ENCODE measurements around the gene KHDC4.
A peak's percentile ranks its signal among the peaks of the same experiment; 100 is the strongest.

Gene KHDC4

GRCh38 chr1:155934097-155934935 is at the start of gene KHDC4:
KHDC4 (minus strand) TSS chr1:155934413; CDS start chr1:155934373, 40 bp downstream.
- DNase-seq (ENCODE audit: low read depth in 2 of 2), result peak; percentile 95 to 97

GRCh38 chr1:155983191-155984024 is 49.2 kb upstream of the KHDC4 start:
- DNase-seq (ENCODE audit: low read depth in 2 of 2), result peak; percentile 100

DNA sequence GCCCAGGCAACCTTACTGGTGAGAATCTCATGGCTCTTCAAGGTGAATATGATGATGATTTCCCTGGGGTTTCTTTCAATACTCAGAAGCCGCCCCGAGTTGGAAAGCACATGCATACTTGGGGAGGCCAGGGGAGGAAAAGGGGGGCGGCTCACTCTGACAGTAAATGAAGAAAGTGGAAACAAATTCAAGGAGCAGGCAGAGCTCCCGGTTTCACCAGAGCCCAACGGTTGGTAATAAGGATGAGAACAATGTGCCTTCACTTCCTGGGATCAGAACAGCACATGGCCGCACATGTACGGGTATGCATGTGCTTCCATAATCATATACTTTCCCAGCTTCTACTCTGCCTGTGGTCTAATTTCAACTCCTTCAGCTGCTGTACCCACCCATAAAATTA is 47.9 kb upstream of the KHDC4 start:
- DNase-seq (ENCODE audit: low read depth in 2 of 2), result no peak

DNA sequence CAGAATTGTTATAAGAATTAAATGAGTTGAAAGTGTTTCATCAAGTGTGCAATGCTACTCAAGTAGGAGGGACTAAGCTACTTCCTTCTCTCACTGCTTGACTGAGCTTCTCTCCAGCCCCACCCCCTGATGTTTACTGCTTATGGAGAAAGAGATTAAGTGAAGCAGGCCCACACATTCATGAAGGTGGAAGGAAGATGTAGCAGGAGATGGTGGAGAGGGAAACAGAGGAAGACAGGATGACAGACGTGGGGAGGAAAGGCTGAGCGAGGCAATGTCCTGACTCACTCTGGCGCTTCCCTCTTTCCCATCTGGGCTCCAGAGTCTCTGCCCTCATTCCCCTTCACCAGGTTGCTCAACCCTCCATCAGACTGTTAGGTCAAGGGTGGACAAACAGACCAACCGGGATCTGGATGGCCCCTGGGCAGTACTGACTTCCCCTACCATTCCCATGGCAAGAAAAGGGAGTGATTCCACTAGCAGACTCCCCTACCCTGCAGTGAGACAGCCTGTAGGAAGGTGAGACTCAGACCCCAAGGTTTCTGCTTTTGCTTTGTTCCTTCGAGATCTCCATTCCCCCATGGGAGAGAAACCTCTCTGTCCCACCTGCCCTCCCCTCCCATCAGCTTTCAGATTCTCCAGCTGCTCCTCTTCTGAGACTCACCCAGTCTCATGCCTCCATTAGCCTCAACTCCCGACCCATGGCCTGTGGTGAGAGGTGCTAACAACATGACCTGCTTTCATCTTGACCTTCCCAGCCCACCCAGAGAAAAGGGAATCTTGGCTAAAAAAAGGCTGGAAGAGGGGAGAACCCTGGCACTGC is 47.3 kb upstream of the KHDC4 start:
- peak in 1 of 2 experiments; percentile 36 for DNase-seq (ENCODE audit: low read depth in 2 of 2)

DNA sequence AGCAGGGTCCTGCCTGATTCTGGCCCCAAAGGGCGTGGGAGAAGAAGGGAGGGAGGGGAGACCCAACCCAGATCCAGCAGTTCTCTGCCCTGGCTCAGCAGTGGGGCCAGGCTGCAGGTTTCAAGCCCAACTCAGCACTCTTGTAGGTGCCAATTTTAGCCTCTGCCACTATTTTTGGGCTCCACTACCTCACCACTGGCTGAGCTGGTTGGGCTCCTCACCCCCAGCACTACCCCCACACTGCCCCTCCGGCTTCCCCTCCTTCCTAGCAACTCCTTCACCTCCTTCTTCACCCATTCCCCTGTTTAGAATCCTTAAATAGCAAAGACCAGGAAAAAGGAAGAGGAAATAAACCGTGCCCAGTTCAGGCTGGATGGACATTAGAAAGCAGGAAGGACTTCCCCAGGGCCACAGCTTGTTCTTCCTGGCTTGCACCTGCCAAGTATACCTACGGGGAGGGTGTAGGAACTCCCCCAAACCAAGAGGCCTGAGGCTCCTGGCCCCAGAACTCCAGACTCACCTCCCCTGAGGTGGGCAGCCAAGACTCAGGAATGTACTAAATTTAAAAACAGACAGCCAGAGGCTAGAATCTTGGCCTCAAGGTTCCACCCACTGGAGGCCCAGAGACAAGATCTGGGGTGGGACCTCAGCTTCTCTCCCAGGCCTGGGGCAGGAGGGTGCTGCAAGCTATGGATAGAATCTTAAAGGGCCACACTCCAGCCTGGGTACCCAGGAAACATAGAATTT is 45.6 kb upstream of the KHDC4 start:
- no peak for DNase-seq (ENCODE audit: low read depth in 2 of 2)

- no peak for DNase-seq (ENCODE audit: low read depth in 2 of 2)
Observed at GRCh38 chr1:155978973-155979429, 44.8 kb upstream of the KHDC4 start.

GRCh38 chr1:155978325-155978972 is 44.2 kb upstream of the KHDC4 start, which contains the start of gene ARHGEF2:
ARHGEF2 (minus strand) TSS chr1:155978547; CDS start chr1:155978427, 120 bp downstream.
- peak in 1 of 2 experiments; percentile 51 for DNase-seq (ENCODE audit: low read depth in 2 of 2)

DNA sequence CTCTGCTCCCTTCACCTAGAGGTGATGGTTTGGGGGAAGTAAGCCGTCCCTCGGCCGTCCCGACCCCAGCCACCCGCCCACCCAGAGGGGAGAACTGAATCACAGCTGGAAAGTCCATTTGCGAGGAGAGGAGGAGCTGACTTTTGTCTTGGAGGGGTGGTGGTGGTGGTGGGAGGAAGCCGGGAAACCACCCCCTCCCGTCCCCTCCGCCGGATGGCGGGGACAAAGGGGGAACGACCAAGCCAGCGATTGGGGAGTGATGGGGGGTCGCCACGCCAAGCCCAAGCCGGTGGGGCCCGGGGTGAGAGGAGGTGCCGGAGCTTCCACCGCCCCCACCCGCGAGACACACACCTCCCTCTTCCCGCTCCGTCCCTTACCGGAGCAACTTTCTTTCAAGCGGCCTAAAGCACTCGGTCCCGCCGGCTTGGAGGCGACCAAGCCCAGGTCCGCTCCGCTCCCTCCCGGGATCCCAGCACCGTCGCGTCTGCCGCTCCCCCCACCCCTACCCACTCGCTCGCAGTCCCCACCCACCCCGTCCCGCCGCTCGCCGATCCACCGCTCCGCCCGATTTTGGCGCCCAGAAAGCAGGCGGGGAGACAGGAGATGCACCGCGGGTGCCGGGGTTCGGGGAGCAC is 43.6 kb upstream of the KHDC4 start:
- DNase-seq (ENCODE audit: low read depth in 2 of 2), result no peak

DNA sequence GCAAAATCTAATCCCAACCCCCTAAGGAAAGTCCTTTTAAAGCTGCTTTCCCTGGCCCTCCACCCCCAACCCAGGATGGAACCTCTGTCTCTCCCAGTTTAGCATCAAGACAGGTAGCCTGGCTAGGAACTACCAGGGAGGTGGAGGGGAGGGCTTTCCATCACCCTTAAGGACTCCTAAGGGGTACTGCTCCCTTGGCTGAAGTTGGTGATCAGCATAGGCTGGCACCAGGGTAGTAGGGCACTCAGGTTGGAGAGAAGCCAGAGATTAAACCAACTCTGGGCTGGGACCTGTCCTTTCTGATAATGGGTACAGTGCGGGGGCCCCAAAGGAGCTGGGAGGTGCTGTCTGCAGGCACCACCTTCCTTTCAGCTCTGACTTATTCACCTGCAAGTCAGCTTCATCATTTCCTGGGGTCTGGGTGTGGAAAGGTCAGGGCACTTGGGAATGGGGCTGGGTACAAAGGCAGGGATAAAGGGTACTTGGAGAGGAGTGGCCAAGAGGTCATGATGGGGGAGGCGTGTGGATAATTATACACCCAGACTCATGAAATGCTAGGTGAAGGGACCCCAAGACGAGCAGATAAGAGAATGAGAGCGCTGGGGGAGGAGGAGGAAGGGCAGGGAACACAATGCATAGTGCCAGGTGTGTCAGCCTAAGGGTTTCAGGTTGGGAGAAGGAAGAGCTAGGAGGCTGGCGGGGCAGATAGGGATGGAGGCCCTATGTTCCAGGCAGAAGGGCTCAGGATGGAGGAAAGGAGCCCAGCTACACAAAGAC is 42.9 kb upstream of the KHDC4 start:
- no peak for DNase-seq (ENCODE audit: low read depth in 2 of 2)

DNA sequence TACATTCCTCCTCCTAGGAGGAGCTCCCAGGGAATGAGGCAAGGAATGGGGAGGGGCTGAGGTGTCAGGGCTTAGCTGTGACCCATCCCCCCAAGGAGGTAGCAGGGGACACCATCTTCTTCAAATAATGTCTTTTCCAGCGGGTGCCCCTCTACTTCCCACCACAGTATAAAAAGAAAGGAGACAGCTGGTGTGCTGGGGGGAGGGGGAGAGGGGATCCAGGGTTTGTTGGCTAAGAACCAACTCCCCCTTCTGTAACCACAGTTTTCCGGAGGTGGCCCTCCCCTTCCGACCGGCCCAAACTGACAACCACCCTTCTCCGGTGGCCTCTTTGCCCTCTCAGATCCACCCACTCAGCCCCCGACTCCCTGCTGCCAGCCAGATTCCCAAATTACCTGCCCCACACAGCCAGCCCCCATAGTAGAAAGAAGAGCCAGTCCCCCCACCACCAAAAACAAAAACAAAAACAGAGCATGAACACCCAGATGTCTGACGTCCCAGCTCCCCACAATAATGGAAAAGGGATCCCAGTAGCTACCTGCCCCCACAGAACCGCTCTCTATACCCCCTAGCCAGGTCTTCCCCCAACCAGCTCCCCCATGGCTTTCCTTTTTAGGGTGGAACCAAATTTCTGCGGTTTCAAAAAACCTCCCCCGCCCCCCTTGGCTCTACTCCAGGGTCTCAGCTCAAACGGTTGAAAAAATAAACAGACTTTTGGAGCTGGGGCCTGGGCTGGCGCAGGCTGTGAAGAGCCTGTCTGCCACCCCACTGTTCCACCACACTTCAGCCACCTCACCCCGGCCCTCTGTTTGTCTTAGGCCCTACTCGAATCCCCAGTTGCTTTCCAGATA is 42.1 kb upstream of the KHDC4 start:
- DNase-seq (ENCODE audit: low read depth in 2 of 2), result peak; percentile 64 to 65

- no peak for DNase-seq (ENCODE audit: low read depth in 2 of 2)
Observed at GRCh38 chr1:155975375-155976061, 41.3 kb upstream of the KHDC4 start.

DNA sequence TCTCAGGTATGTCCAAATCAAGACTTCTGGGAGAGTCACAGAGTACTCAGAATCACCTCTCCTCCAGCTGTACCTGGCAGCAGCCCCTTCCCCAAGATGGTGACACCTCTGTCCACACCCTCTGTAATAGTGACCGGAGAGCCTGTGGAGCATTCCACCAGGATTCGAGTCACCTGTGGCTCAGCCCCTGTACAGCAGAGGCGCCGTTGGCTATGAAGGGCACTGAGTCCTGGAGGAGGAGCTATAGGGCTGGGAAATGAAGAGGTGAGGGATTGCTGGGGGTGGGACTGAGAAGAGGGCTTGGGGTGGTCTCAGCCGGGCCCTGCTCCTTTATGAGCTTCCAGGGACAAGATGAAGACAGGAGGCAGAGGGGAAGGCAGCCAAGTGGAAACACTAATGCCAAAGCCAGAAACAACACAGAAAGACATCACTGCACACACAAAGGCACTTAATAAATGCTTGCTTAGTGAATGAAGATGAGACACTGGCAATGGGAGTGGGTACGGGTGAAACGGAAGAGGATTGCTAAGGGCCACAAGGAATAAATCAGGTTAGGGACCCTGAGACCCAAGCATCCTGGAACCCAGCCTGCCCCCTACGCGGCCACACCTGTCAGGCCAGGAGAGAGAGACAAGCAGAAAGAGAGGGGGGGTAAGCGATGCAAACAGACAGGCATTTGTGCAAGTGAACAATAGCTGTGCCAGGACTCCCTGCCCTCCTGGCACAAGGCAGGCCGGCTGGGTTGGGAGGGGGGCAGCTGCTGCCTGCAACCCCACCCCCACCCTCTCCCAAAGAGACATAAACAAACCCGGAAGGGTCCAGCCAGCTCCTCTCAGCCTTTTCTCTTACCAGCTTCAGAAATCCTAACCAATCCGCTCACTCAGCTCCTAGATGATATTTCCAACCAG is 40.2 kb upstream of the KHDC4 start:
- DNase-seq (ENCODE audit: low read depth in 2 of 2), result no peak

- DNase-seq (ENCODE audit: low read depth in 2 of 2), result no peak
Observed at GRCh38 chr1:155973723-155974122, 39.5 kb upstream of the KHDC4 start.

DNA sequence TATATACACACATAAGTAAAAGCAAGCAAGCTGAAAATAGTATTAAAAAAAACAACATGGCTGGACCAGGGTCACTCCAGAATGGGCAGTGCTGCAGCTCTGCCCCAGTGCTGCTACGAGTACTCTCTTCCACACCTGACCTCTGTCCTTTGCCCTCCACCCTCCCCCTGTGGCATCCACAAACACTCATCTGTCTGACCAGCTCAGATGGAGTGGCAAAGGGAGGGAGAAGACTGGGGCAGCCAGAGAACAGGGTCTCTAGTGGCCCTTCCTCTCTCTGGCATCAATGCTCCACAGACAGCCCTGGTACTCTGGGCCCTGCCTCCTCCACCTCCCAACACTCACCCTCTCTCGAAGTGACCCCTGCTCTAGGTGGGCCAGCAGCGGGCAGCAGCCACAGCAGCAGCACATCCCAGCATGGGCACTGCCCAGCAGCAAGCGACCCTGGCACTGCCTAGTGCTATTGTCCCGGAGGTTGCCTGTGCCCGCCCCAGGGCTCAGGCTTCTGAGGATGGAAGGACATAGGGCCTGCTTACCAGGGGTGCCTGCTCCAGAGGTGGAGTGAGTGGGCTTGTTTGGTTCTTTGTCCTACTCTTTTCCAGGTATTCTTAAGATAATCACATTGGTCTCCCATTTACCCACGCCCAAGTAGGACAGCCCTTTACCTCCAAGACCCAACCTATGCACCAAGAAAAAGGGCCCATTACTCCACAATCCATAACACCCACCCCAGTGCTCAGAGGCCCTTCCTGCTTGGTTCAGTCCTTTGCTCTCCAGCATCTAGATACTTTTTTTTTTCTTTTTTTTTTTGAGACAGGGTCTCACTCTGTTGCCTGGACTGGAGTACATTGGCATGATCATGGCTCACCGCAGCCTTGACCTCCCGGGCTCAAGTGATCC is 37.9 kb upstream of the KHDC4 start:
- DNase-seq (ENCODE audit: low read depth in 2 of 2), result no peak

GRCh38 chr1:155970531-155971167 is 36.4 kb upstream of the KHDC4 start:
- no peak for DNase-seq (ENCODE audit: low read depth in 2 of 2)

Measured in fibroblast of skin of left biceps (primary cell).